IMR-90 (cell line): ENCODE results near the gene ZBTB45.

Source experiments
- POLR2A ChIP-seq: IDR thresholded peaks from 2 replicates; pipeline ENCODE4 v1.6.1; 2012; ENCODE audit warnings: mild to moderate bottlenecking, low read depth, low read length
- TF ChIP-seq, protein P1 (sequence below): conservative IDR thresholded peaks from 2 replicates; pipeline ENCODE4 v1.5.1; 2012; ENCODE audit warnings: mild to moderate bottlenecking, low read depth, low read length, improper control_type of control experiment

DNA sequence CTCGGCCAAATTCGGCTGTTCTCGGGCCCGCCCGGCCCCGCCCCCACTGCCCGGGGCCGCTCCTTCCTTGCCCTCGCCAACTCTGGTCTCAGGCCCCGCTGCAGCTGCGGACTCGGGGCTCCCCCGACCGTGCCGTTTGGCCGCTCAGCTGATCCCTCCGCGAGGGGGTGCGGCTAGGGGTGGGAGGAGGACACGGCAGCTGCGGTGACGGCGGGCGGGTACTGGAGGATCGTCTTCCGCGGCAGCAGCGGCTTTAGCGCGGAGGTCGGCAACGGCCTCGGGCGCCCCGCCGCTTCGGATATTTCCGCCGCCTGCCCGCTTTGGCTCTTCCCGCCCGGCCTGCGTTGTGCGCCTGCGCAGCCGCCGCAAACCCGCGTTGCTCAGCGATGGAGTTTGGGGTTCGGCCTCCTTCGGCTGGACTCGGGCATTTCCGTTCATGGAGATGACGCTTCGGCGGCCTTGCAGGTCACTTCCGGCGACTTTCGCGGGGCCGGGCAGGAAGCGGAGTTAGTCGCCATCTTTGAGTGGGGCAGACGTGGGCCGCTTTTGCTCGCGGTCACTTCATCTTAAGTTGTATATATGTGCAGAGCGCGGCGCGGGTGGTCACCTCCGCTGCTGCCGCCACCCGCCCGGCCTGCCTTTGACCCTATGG, 39.1 kb upstream of the ZBTB45 start:
- peak; percentile 85 for TF ChIP-seq POLR2A
- TF ChIP-seq, protein P1, sequence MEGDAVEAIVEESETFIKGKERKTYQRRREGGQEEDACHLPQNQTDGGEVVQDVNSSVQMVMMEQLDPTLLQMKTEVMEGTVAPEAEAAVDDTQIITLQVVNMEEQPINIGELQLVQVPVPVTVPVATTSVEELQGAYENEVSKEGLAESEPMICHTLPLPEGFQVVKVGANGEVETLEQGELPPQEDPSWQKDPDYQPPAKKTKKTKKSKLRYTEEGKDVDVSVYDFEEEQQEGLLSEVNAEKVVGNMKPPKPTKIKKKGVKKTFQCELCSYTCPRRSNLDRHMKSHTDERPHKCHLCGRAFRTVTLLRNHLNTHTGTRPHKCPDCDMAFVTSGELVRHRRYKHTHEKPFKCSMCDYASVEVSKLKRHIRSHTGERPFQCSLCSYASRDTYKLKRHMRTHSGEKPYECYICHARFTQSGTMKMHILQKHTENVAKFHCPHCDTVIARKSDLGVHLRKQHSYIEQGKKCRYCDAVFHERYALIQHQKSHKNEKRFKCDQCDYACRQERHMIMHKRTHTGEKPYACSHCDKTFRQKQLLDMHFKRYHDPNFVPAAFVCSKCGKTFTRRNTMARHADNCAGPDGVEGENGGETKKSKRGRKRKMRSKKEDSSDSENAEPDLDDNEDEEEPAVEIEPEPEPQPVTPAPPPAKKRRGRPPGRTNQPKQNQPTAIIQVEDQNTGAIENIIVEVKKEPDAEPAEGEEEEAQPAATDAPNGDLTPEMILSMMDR: no peak
